GM12864 (cell line): ENCODE results near the gene KMT2C.

Experiments used
- DNase-seq: peaks from one replicate; pipeline ENCODE4 v3.0.0-alpha.2; 2011; ENCODE audit warnings: low read depth
- H3K4me3 ChIP-seq: 2 replicates; pipeline ENCODE4 v1.5.1; 2011; ENCODE audit warnings: mild to moderate bottlenecking, low read depth, low read length, control low read depth
- CTCF ChIP-seq: IDR thresholded peaks from 2 replicates; pipeline ENCODE4 v1.5.1; 2011; ENCODE audit warnings: low read depth, mild to moderate bottlenecking, moderate library complexity, low read length, control low read depth, inconsistent platforms; ENCODE audit errors: missing control alignments

The KMT2C gene

GRCh38 chr7:152333134-152333533 is 102.7 kb downstream of the KMT2C start:
- no peak for TF ChIP-seq CTCF
- DNase-seq: no peak

GRCh38 chr7:152330827-152331226 is 105.0 kb downstream of the KMT2C start:
- TF ChIP-seq CTCF: no peak
- no peak overlapping the region for H3K4me3 ChIP-seq
- no peak for DNase-seq

More at GRCh38 chr7:152333134-152333533, 102.7 kb downstream of the KMT2C start:
- H3K4me3 ChIP-seq: no peak overlapping the region

GRCh38 chr7:152329469-152329868 is 106.3 kb downstream of the KMT2C start:
- DNase-seq: no peak

GRCh38 chr7:152328234-152328633 is 107.6 kb downstream of the KMT2C start:
- no peak for DNase-seq
- H3K4me3 ChIP-seq: no peak overlapping the region
- no peak for TF ChIP-seq CTCF

More at GRCh38 chr7:152329469-152329868, 106.3 kb downstream of the KMT2C start:
- TF ChIP-seq CTCF: no peak
- H3K4me3 ChIP-seq: no peak overlapping the region

- DNase-seq: no peak
- no peak for TF ChIP-seq CTCF
- no peak overlapping the region for H3K4me3 ChIP-seq
Measured at GRCh38 chr7:152315845-152316244, 120.0 kb downstream of the KMT2C start.

- H3K4me3 ChIP-seq: no peak overlapping the region
- no peak for DNase-seq
- no peak for TF ChIP-seq CTCF
Measured at GRCh38 chr7:152313831-152314604, 121.8 kb downstream of the KMT2C start.

- H3K4me3 ChIP-seq: no peak overlapping the region
- TF ChIP-seq CTCF: no peak
- DNase-seq: no peak
Measured at GRCh38 chr7:152313217-152313616, 122.6 kb downstream of the KMT2C start.
